Stimulated activated memory B cell treated with anti-CD40 and anti-IgM and Interleukin-4, amounts not matched to agents 10 μg/mL and 1 μg/mL and 100 μg/mL, for 72 hours (primary cell): ENCODE data around the gene RNF217.
A peak's percentile ranks its signal among the peaks of the same experiment; 100 is the strongest.
"Not testable (repeated sequence)": the region's sequence is repeated elsewhere in the genome, so short reads cannot be mapped to it uniquely, and the experiment has no call there.

Experiments
- ATAC-seq: fragments of 150-1000 bp; cut with Tn5 transposase; 2 replicates; pipeline ENCODE4 v1.10.0; 2021
- H3K27ac Mint-ChIP-seq: one replicate; pipeline ENCODE4 v1.8.0; 2022; ENCODE audit warnings: mild to moderate bottlenecking, mixed read lengths
- H3K27me3 Mint-ChIP-seq: one replicate; pipeline ENCODE4 v1.8.0; 2022; ENCODE audit warnings: mixed read lengths
- H3K36me3 Mint-ChIP-seq: one replicate; pipeline ENCODE4 v1.8.0; 2022; ENCODE audit warnings: mixed read lengths
- H3K4me1 Mint-ChIP-seq: one replicate; pipeline ENCODE4 v1.8.0; 2022; ENCODE audit warnings: mixed read lengths
- H3K4me3 Mint-ChIP-seq: one replicate; pipeline ENCODE4 v1.8.0; 2022; ENCODE audit warnings: mild to moderate bottlenecking, moderate library complexity, mixed read lengths
- H3K9me3 Mint-ChIP-seq: one replicate; pipeline ENCODE4 v1.8.0; 2022; ENCODE audit warnings: mixed read lengths

The RNF217 gene

DNA sequence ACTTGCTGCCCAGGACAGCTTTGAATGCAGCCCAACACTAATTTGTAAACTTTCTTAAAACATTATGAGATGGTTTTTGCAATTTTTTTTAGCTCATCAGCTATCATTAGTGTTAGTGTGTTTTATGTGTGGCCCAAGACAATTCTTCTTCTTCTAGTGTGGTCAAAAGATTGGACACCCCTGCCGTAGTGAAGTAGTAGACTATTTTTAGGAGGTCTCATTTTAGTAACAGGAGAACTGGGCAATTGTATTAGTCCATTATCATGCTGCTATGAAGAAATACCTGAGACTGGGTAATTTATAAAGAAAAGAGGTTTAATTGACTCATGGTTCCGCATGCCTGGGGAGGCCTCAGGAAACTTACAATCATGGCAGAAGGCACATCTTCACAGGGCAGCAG lies 112.8 kb downstream of the RNF217 start:
- H3K36me3 Mint-ChIP-seq, H3K4me1 Mint-ChIP-seq, H3K9me3 Mint-ChIP-seq, H3K27ac Mint-ChIP-seq, H3K27me3 Mint-ChIP-seq, ATAC-seq, H3K4me3 Mint-ChIP-seq: not testable (repeated sequence)

DNA sequence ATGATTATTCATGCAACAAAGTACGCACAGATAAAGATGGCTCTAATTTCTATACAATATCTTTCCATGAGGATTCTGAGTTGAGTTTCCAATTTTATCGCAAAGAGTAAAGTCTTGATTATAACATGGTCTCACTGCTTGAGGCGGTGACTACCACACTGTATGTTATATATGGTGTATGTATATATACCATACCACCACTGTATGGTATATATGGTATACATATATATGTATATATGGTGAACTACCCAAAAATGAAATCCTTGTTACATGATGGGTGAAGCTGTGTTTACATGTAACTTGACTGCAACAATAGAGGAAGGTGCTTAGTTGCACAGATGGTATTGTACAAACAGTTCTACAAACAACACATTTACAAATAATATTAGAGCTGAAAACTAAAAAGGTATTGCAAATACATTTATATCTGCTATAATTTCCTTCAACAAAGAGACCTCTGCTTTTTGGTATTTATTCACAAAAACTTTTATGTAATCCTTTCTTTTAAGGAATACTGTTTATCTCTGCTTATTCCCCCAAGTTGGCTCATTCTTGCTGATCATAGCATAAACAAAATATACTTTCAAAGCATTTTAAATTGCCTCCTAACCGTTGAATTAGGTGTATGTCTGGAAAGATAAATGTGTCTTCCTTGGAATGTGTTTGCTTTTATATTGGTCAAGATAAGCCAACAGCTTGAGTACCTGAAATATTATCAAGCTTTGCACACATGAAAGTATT lies 113.7 kb downstream of the RNF217 start:
- Mint-ChIP-seq H3K4me3 (no peak overlapping the region), H3K36me3 (no peaks in the 10 kb centered on the region), H3K27ac (no peak overlapping the region), H3K27me3 (no peaks in the 10 kb centered on the region), H3K4me1 (no peaks in the 10 kb centered on the region), H3K9me3 (peaks cover 3% of the 10 kb centered on the region)
- no peak for ATAC-seq

DNA sequence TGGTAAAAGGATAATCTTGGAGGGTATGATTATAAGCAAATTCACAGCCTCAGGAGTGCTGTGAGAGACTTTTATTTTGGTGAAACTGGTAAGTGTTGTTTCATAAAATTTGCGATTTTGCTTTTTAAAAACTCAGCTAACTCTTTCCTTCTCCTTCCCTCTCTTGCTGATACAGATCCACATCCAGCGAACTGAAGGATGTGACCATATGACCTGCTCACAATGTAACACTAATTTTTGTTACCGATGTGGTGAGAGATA lies 114.2 kb downstream of the RNF217 start:
- H3K9me3 Mint-ChIP-seq: peaks cover 3% of the 10 kb centered on the region
- H3K36me3 Mint-ChIP-seq: no peaks in the 10 kb centered on the region
- no peak for ATAC-seq
- H3K27me3 Mint-ChIP-seq: no peaks in the 10 kb centered on the region
- no peak overlapping the region for H3K4me3 Mint-ChIP-seq
- no peak overlapping the region for H3K27ac Mint-ChIP-seq
- H3K4me1 Mint-ChIP-seq: no peaks in the 10 kb centered on the region

DNA sequence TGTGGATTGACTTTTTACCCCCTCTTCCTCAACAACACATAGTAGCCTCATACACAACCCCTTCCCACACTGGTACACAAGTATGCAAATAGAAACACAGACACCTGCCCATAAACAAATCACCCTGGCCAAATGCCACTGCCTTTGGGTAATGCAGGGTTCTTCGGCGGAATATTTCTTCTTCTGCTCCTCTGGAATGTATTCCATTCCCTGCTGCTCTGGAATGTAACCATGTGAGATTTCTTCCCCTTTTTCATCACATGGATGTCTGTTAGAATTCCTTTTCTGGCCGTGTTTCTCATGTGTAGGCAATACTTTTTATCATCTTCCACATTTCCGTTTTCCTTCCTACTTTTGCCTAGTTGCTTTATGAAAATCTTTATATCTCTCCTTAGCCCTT lies 115.2 kb downstream of the RNF217 start:
- H3K27ac Mint-ChIP-seq: no peak overlapping the region
- no peak overlapping the region for H3K4me3 Mint-ChIP-seq
- no peaks in the 10 kb centered on the region for H3K27me3 Mint-ChIP-seq
- no peak for ATAC-seq
- H3K36me3 Mint-ChIP-seq: no peaks in the 10 kb centered on the region
- H3K9me3 Mint-ChIP-seq: peaks cover 3% of the 10 kb centered on the region
- no peaks in the 10 kb centered on the region for H3K4me1 Mint-ChIP-seq

DNA sequence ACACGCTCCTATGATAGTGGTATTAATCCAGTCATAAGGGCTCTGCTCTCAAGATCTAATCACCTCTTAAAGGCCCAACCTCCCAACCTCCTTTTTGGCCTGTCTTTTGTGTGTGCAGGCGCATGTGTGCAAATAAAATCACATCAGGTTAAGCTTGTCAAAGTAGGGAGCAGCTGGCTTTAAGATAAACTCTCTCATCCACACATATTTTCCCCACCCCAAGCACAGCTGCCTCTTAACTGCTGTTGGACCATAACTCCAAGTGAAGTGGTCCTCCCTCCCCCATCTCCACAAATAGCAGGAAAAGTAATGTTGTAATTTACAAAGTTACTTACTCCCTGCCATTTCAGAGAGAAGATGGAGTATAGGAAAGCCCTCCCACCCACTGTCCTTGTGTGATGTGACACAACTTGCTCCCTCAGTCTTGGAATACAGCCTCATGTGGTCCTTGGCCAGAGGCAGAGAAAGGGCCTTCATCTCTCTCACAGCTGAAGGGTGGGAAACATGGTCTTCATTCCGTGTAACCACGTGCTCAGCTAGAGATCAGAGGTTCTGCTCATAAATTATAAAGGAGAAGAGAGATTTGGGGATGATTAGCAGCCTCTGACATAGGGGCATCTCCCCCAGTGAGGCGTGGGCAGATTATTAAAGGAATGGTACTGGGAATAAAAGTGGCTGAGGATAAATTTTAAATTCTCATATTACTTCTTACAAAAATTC lies 116.5 kb downstream of the RNF217 start:
- ATAC-seq: no peak
- H3K36me3 Mint-ChIP-seq: no peaks in the 10 kb centered on the region
- no peak overlapping the region for H3K27ac Mint-ChIP-seq
- H3K27me3 Mint-ChIP-seq: no peaks in the 10 kb centered on the region
- H3K9me3 Mint-ChIP-seq: peaks cover 3% of the 10 kb centered on the region
- no peak overlapping the region for H3K4me3 Mint-ChIP-seq
- no peaks in the 10 kb centered on the region for H3K4me1 Mint-ChIP-seq

DNA sequence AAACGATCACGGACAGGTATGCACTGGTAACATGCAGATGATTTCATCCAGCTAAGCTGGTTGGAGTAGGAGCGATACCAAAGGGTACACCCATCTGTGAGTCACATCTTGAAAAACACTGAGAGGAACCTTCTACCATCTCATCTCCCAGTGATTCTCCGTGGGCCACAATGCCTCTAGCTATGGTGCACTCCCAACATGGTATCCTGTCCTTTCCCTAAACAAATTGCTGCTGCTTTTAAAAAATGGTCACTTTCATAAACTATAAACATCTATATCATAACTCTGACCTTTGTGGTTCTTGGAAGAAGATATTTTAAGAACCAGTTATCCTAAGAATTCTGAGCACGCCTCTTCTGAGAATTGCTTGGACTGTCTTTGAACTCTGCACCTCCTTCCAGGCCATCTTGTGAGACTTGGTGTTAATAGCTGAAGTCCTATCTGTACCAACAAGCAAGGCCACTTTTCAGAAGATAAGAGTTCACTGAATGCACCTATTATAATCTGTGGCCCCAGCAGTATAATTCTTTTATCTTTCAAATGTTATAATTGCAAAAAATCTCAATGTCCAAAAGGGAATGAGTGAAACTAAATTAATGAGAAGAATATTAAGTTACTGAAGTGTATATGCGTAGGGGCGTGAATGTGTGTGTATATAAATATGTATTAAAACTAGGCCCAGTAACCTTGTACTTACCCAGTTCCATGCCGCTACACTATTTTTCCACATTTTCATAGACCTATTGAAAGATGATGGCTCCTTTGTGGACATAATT lies 120.9 kb downstream of the RNF217 start:
- Mint-ChIP-seq H3K4me3 (no peak overlapping the region), H3K36me3 (no peaks in the 10 kb centered on the region), H3K27me3 (no peaks in the 10 kb centered on the region), H3K4me1 (no peaks in the 10 kb centered on the region), H3K27ac (no peak overlapping the region), H3K9me3 (no peaks in the 10 kb centered on the region)
- ATAC-seq: no peak

DNA sequence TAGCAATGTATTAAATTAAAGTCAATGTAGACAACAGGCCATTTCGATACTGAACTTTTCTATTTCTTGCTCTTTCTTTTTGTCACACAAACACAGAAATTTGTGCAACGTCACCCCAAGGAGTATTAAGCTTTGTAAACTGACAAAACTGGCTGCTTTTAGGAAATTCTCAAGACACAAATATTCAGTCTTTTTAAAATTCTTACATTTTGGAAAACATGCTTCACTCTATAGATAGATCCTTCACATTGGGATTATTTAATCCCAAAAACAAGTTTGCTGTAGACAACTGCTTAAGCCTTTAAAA lies 121.4 kb downstream of the RNF217 start:
- Mint-ChIP-seq H3K27ac (no peak overlapping the region), H3K4me3 (no peak overlapping the region), H3K9me3 (no peaks in the 10 kb centered on the region), H3K4me1 (no peaks in the 10 kb centered on the region), H3K27me3 (no peaks in the 10 kb centered on the region), H3K36me3 (no peaks in the 10 kb centered on the region)
- no peak for ATAC-seq

DNA sequence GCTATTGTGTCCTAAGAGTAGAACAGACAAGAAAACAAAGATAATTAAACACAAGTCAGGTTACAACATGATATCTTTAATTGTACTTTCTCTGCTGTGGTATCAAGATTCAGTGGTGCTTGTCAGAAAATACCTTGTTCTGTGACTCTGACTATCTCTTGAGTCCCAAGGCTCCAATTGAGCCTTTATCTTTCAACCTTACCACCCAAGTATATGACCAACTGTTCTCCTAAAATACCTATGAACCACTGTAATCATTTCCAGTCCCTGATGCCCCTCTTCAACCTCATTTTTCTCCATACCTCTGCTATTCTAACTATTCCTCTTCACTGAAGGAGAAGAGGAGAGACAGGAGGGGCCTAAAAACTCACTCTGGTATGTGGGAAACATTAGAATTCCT lies 124.5 kb downstream of the RNF217 start:
- Mint-ChIP-seq H3K27me3 (no peaks in the 10 kb centered on the region), H3K4me3 (no peak overlapping the region), H3K4me1 (no peaks in the 10 kb centered on the region), H3K9me3 (no peaks in the 10 kb centered on the region), H3K27ac (no peak overlapping the region), H3K36me3 (no peaks in the 10 kb centered on the region)
- ATAC-seq: no peak

DNA sequence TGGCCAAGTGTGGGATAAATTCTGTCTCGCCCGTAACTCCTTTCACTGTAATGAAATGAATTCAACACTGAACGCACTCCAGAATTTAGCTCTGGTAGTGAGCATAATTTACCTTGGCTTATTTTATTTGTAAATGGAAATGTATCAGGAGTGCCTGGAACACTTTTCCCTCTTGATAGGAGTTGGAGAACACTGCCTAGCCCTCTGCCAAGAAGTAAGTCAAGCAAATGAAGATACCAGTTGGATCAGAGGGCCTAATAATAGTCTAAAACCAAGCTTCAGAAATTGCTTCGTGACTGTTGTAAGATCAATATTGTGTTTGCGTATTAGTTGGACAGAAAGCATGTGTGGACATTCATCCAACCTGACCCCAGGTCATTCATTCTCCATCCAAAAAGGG lies 126.7 kb downstream of the RNF217 start:
- H3K36me3 Mint-ChIP-seq: no peaks in the 10 kb centered on the region

DNA sequence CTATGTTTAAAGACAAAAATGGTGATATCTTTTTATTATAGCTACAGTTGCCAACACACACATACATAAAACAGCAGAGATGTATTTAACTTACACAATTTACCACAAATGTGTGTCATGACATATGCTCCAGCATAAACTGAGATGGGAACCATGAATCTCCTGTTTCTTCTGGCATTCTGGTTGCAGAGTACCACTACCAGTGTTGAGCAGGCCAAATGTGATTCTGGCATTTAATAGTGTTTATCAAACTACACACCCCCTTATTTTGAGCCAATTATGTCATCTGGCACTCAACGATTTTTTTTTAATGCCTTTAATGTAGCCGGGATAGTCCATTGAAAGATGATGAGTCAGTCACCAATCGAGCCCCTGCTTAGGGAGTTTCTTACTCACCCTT lies 132.3 kb downstream of the RNF217 start:
- no peaks in the 10 kb centered on the region for H3K36me3 Mint-ChIP-seq
- H3K27ac Mint-ChIP-seq: no peak overlapping the region
- no peak for ATAC-seq
- no peak overlapping the region for H3K4me3 Mint-ChIP-seq
- peaks cover 2% of the 10 kb centered on the region for H3K4me1 Mint-ChIP-seq
- no peaks in the 10 kb centered on the region for H3K9me3 Mint-ChIP-seq
- peaks cover 14% of the 10 kb centered on the region for H3K27me3 Mint-ChIP-seq

More for the DNA sequence above, 126.7 kb downstream of the RNF217 start:
- ATAC-seq: no peak
- H3K27me3 Mint-ChIP-seq: no peaks in the 10 kb centered on the region
- no peak overlapping the region for H3K27ac Mint-ChIP-seq
- H3K9me3 Mint-ChIP-seq: no peaks in the 10 kb centered on the region
- no peak overlapping the region for H3K4me3 Mint-ChIP-seq
- no peaks in the 10 kb centered on the region for H3K4me1 Mint-ChIP-seq

DNA sequence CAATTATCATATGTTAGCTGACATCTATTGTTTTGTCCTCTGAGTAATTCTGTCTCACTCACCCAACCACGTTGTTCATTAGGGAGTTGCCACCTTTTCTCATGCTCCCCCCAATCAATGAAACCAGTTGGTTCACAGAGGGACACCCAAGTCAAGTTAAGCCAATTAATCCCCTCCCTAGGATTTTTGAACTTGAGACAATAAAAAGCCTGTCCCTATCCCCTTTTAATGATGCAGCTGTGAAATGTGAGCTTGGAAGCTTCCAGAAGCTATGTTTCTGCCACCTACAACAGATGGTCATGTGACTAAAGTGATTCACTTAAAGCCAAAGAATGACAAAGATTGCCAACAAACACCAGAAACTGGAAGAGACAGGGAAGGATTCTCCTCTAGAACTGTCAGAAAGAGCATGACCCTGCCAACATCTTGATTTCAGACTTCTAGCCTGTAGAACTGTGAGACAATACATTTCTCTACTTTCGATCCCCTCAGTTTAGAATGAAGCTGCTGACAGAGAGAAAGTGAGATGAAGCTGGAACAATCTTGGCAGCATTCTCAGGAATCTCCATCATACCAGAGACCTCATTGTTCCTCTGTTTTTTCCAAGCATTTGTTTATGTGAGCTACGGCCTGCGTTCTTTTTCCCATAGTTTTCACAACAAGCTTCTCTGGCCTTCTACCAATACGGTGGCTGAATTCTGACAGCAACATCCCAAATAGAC lies 133.5 kb downstream of the RNF217 start:
- H3K4me3 Mint-ChIP-seq: no peak overlapping the region
- ATAC-seq: no peak

DNA sequence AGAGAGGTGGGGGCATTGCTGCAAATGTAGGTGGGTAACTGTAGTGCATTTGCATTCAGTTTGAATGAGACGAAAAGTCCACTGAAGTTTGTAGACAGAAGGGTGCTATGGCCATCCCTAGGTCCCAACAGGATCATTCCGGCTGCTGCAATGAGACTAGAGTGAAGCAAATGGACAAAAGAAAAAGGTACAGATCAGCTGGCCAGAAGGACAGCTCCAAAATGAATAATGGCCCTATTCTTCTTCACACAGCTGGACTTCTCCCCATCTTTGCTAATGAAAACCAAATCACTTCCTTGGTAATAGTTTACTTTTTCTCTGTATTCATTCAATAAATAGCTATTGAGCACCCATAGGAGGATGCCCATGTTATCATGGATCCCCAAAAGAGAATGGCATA lies 134.9 kb downstream of the RNF217 start:
- Mint-ChIP-seq H3K4me1 (peaks cover 8% of the 10 kb centered on the region), H3K27me3 (peaks cover 24% of the 10 kb centered on the region), H3K4me3 (no peak overlapping the region), H3K36me3 (no peaks in the 10 kb centered on the region), H3K27ac (no peak overlapping the region), H3K9me3 (no peaks in the 10 kb centered on the region)
- ATAC-seq: no peak

More for the DNA sequence above, 133.5 kb downstream of the RNF217 start:
- H3K36me3 Mint-ChIP-seq: no peaks in the 10 kb centered on the region
- no peaks in the 10 kb centered on the region for H3K9me3 Mint-ChIP-seq
- H3K4me1 Mint-ChIP-seq: peaks cover 8% of the 10 kb centered on the region
- peaks cover 24% of the 10 kb centered on the region for H3K27me3 Mint-ChIP-seq
- H3K27ac Mint-ChIP-seq: no peak overlapping the region

DNA sequence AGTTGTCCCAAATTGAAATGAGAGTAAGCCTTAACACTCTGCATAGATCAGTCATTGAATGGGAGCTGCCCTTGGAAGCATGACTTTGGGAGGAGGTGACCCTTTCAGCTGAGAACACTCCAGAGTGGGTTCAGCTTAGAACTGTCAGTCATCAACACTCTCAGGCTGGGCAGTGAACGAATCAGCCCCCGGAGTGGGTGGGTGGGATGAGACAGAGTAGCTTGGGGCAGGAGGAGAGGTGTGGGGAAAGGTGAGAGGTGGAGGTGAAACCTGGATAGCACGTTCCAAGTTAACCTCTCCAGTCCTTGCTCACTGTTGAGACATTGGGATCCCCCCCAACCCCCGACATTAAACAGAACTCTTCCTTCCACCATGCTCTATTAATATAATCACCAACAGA lies 136.0 kb downstream of the RNF217 start:
- peaks cover 24% of the 10 kb centered on the region for H3K27me3 Mint-ChIP-seq
- H3K27ac Mint-ChIP-seq: no peak overlapping the region
- no peak overlapping the region for H3K4me3 Mint-ChIP-seq
- no peaks in the 10 kb centered on the region for H3K9me3 Mint-ChIP-seq
- H3K36me3 Mint-ChIP-seq: no peaks in the 10 kb centered on the region
- H3K4me1 Mint-ChIP-seq: peaks cover 8% of the 10 kb centered on the region
- ATAC-seq: no peak

DNA sequence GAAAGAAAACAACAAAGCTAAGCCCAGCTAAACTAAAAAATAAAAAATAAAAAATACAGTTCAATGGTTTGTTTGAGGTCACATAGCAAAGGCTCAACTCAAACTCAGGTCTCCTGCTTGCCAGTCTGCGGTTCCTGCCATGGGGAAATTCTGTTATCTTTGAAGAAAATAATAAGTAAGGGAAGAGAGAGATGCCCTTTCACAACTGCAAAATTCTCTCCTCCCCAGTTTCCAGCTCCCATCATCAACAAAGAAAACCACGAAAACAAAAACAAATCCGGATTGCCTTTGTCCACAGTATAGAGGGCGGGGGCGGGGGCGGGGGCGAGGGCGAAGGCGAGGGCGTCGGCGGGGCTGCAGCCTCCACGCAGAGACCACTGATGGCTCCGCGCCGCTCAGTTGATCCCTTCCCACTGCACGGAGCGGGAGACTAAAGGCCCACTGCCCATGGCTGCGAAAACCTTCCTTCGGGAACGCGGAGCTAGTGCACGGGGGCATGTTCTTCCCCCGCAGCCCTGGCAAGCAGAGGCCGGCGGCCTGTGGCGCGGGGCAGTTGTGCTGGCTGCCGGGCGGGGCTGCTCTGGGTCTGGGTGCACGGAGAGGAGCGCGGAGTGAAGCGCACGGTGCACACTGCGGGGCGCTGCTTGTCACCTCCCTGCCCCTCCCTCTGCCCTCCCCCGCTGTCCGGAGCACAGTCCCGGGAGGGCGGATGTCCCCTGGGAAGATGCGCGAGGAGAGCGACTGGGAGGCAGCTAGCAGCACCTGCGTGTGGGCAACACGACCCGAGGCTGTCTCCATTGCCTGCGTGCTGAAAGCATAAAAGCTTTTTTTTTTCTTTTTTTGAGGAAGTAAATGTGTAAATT lies 137.2 kb downstream of the RNF217 start:
- peak; percentile 47 for ATAC-seq
- Mint-ChIP-seq H3K4me1 (peaks cover 8% of the 10 kb centered on the region), H3K36me3 (no peaks in the 10 kb centered on the region), H3K27me3 (peaks cover 24% of the 10 kb centered on the region), H3K9me3 (no peaks in the 10 kb centered on the region), H3K27ac (no peak overlapping the region), H3K4me3 (peak overlapping the region; percentile 62)
